WERI-Rb-1 (cell line): ENCODE data around the gene MS4A4E.
"Not testable (repeated sequence)": the region's sequence is repeated elsewhere in the genome, so short reads cannot be mapped to it uniquely, and the experiment has no call there.

ENCODE experiments used
- DNase-seq: peaks from one replicate; pipeline ENCODE4 v3.0.0-alpha.2; 2020
- H3K27ac ChIP-seq: fragments of 250-450 bp; sonication (Bioruptor Pico); 2 replicates; pipeline ENCODE4 v1.5.1; 2020; ENCODE audit warnings: mild to moderate bottlenecking, moderate library complexity
- H3K27me3 ChIP-seq: fragments of 250-450 bp; sonication (Bioruptor Pico); 2 replicates; pipeline ENCODE4 v1.5.1; 2021; ENCODE audit warnings: mild to moderate bottlenecking, low read depth, moderate library complexity; ENCODE audit not compliant: insufficient read depth, severe bottlenecking
- H3K36me3 ChIP-seq: fragments of 250-450 bp; sonication (Bioruptor Pico); 2 replicates; pipeline ENCODE4 v1.5.1; 2020; ENCODE audit warnings: mild to moderate bottlenecking, moderate library complexity
- H3K4me3 ChIP-seq: 2 replicates; pipeline ENCODE4 v1.5.1; 2011; ENCODE audit warnings: low read depth, mild to moderate bottlenecking, control low read depth, low read length
- H3K9me3 ChIP-seq: fragments of 250-450 bp; sonication (Bioruptor Pico); 2 replicates; pipeline ENCODE4 v1.5.1; 2021; ENCODE audit warnings: mild to moderate bottlenecking, moderate library complexity; ENCODE audit not compliant: severe bottlenecking
- CTCF ChIP-seq: IDR thresholded peaks from 2 replicates; pipeline ENCODE4 v1.5.1; 2011; ENCODE audit warnings: low read depth, mild to moderate bottlenecking, control low read depth, inconsistent platforms, low read length

MS4A4E gene

GRCh38 chr11:60242740-60243239, at the start of gene MS4A4E:
Gene MS4A4E, minus strand, starts transcription at chr11:60243137. Its CDS starts 13,082 bp downstream, at chr11:60230055.
- no peak within 1 kb of the TSS for H3K27ac ChIP-seq
- no peak for DNase-seq
- no peak for TF ChIP-seq CTCF

GRCh38 chr11:60292145-60292544, 49.2 kb upstream of the MS4A4E start:
- H3K27ac ChIP-seq = no peak overlapping the region
- no peak overlapping the region for H3K4me3 ChIP-seq
- DNase-seq = no peak
- no peaks in the 10 kb centered on the region for H3K36me3 ChIP-seq
- H3K9me3 ChIP-seq = no peaks in the 10 kb centered on the region
- H3K27me3 ChIP-seq = peaks cover 5% of the 10 kb centered on the region
- no peak for TF ChIP-seq CTCF

More at GRCh38 chr11:60242740-60243239, at the start of gene MS4A4E:
- Histone ChIP-seq H3K9me3 (no peaks in the 10 kb centered on the region), H3K27me3 (no peaks in the 10 kb centered on the region), H3K4me3 (no peak within 1 kb of the TSS), H3K36me3 (no peaks in the 10 kb centered on the region)

- TF ChIP-seq CTCF = no peak
- no peaks in the 10 kb centered on the region for H3K9me3 ChIP-seq
- no peak overlapping the region for H3K27ac ChIP-seq
- H3K4me3 ChIP-seq = no peak overlapping the region
- no peak for DNase-seq
- H3K36me3 ChIP-seq = no peaks in the 10 kb centered on the region
- H3K27me3 ChIP-seq = no peaks in the 10 kb centered on the region
These were observed 45.6 kb upstream of the MS4A4E start for GRCh38 chr11:60288531-60288930.

- H3K27me3 ChIP-seq, H3K9me3 ChIP-seq: not testable (repeated sequence)
These were observed 42.6 kb upstream of the MS4A4E start for GRCh38 chr11:60285411-60286126.

GRCh38 chr11:60282286-60282685, 39.3 kb upstream of the MS4A4E start:
- no peaks in the 10 kb centered on the region for H3K36me3 ChIP-seq
- H3K27me3 ChIP-seq = peaks cover 2% of the 10 kb centered on the region
- H3K4me3 ChIP-seq = no peak overlapping the region
- no peak overlapping the region for H3K27ac ChIP-seq
- TF ChIP-seq CTCF = no peak
- no peaks in the 10 kb centered on the region for H3K9me3 ChIP-seq
- DNase-seq = no peak

More at GRCh38 chr11:60285411-60286126, 42.6 kb upstream of the MS4A4E start:
- not testable (repeated sequence) for H3K27ac ChIP-seq, H3K36me3 ChIP-seq, H3K4me3 ChIP-seq, DNase-seq

- Histone ChIP-seq H3K9me3 (no peaks in the 10 kb centered on the region), H3K36me3 (no peaks in the 10 kb centered on the region), H3K27ac (no peak overlapping the region), H3K4me3 (no peak overlapping the region), H3K27me3 (peaks cover 2% of the 10 kb centered on the region)
- TF ChIP-seq CTCF = no peak
- no peak for DNase-seq
These were observed 38.5 kb upstream of the MS4A4E start for GRCh38 chr11:60281485-60281884.
